GM18502 (cell line): ENCODE results near the gene FMO5.
A peak's percentile ranks its signal among the peaks of the same experiment; 100 is the strongest.

Experiments used
- ATAC-seq: cut with Tn5 transposase; IDR thresholded peaks from one replicate; pipeline ENCODE4 v1.9.1; 2021; ENCODE audit warnings: mild to moderate bottlenecking; ENCODE audit not compliant: unreplicated experiment, poor library complexity

The FMO5 gene

DNA sequence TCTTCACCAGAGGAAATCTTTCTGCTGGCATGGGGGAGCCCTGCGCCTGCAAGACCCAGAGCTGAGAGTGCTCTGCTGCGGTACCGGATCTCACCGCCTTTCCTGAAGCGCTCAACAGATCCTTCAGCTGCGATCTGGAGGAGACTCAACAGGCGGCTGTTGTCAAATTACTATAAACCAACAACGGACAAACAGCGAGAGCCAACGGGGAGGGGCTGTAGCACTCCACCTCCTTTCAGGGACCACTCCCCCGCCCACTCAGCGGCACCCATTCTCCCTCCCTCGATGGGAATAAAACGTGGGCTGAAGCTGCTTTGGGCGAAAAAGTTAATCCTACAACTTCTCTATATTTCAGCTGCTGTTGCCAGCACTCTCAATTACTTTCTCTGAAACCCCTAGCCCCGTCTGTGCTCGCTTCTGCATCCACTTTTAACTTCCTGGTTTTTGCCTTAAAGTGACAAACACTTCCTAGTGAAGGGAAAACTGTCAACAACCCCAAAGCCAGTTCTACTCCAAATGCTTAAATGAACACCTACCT, at the start of gene FMO5:
FMO5 (minus strand) TSS at position 147 of the 538 bp plus-strand sequence. CDS start 310 bp downstream, outside the sequence.
- ATAC-seq, result peak; percentile 77

DNA sequence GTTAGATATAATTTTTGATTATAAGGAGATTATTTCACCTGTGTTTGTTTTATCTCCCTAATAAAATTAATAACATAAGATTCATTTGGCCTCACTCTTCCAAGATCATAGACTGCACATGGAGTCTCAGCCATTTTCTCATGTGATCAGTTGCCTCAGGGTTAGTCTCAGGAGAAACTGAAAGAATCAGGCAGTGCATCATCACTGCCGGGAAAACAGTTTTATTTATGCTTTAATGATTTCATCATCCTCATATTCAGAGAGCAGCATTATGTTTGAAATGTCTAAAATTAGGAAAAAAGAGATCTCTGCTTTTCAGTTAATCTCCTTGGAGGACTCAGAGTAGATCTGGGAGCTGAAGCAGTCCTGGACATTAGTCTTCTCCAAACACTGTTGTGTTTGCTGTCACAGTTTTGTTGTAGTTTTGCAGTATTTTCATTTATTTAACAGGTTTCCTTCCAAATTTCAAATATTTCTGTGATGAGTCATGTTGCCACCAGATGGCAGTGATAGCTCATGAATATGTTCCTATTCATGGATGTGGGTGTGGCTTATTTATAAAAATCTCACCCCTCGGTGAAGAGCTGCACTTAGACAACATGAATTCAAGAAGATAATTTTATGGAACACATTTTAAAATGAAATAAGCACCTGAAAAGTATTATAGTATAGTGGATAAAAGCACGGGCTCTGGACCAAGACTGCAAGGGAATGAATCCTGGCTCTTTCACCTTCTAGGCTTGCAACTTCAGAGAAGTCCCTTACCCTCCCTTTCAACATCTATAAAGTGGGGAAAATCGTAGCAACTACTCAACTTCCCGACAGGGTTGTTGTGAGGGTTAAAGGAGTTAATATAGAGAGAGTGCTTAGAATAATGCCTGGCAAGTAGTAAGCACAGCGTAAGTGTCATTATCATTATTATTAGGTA, 48.5 kb upstream of the FMO5 start:
- no peak for ATAC-seq

DNA sequence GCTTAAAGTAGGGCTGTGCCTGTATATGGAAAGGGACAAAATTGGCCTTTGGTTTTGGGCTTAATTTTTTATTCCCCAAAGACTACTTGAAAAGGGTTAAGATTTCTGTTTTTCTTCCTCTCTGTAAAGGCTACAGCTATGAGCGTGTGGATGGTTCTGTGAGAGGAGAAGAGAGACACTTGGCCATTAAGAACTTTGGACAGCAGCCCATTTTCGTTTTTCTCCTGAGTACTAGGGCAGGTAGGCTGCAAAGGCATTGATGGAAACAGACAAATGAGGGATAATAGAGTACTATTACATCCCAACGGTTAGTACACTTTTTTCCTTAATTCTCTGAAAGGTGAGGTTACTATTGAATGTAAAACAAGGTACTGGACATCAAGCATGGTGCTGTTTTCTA, 46.9 kb upstream of the FMO5 start:
- no peak for ATAC-seq

DNA sequence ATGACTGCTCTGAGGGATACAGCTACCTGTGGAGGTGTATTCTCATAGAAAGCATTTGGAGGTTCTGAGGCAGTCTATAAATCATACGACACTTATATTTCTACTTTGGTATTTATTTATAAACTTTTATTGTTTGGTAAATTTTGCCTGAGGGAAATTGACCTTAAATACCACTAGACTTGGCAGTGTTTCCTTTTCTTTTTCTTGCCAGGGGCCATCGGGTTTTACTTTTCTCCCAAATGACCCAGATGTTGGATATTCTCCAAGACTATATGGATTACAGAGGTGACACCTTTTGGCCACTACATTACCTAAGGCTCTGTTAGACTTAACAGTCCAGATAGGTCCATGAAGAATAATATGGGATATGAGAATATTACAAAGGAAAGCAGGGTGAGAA, 45.6 kb upstream of the FMO5 start:
- ATAC-seq, result no peak

DNA sequence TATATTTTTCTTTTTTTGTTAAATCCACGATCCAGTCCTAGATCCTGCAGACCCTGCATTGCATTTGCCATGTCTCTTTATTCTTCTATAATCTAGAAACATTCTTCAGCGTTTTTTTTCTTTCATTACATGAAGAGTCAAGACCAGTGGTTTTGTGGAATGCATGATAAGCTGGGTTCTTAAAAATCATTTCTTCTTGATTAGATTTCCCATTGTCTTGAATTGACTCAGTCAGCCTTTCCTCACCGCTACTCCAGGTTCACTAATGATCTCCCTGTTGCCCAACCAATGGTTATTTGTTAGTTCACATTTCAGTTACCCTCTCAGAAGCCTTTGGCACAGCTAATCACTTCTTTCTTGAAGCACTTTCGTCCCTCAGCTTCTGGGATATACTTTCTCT, 42.6 kb upstream of the FMO5 start:
- no peak for ATAC-seq

- ATAC-seq, result no peak
Measured at GRCh38 chr1:147266381-147266780, 41.2 kb upstream of the FMO5 start.

- ATAC-seq, result no peak
Measured at GRCh38 chr1:147264158-147264768, 39.1 kb upstream of the FMO5 start.

DNA sequence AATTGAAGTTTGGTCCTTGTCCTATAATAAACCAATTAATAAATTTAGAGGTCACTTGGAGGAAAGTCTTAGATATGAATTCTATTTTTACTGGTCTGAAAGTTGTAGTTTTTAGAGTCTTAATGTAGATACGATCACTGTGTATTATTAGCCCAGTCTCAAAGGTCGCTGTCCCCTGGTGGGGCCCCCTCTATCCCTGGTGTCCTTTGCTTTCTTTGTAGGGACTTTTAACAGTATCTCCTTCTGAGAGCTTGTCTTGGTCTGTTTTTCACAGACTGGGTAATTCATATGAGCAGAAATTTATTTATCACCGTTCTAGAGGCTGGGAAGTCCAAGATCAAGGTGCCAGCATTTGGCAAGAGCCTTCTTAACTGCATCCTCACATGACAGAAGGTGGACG, 35.8 kb upstream of the FMO5 start:
- no peak for ATAC-seq

GRCh38 chr1:147252540-147252939, 27.4 kb upstream of the FMO5 start:
- no peak for ATAC-seq

DNA sequence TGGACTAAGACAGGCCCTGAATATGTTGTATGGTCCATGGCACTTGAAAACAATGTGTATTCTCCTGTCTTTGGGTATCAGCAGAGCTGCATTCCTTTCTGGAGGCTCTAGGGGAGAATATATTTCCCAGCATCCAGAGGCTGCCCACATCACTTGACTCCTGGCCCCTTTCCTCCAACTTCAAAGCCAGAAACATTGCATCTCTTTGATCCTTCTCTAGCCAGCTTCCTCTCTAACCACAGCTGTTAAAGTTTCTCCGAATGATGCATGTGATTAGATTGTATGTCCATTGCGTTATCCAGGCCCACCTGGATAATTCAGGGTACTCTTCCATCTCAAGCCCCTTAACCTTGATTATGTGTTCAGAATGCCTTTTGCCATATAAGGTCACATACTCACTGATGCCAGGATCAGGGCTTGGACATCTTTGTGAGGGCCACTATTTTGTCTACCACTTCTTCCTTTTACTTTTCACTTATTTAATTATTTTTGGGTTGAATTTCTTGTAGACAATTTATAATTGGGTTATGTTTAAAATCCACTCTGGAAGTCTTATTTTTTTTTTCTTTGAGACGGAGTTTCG, 22.6 kb upstream of the FMO5 start:
- ATAC-seq, result no peak

GRCh38 chr1:147246910-147247655, 21.9 kb upstream of the FMO5 start:
- ATAC-seq, result no peak

- no peak for ATAC-seq
Measured at GRCh38 chr1:147246044-147246690, 21.0 kb upstream of the FMO5 start.

DNA sequence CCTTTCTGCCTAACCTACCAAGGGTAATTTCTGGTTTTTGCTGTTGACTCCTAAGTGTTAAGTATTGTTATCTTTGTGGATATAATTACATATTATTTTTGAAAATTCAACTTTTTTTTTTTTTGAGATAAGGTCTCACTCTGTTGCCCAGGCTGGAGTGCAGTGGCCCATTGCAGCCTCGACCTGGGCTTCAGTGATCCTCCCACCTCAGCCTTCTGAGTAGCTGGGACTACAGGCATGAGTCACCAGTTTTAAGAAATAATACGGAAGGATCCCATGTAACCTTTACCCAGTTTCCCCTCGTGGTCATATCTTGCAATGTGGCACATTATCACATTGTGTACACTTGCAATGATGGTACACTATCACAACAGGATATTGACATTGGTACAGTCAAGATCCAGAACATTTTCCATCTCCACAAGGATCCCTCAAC, 20.5 kb upstream of the FMO5 start:
- no peak for ATAC-seq

GRCh38 chr1:147245129-147245528, 20.0 kb upstream of the FMO5 start:
- ATAC-seq, result no peak

DNA sequence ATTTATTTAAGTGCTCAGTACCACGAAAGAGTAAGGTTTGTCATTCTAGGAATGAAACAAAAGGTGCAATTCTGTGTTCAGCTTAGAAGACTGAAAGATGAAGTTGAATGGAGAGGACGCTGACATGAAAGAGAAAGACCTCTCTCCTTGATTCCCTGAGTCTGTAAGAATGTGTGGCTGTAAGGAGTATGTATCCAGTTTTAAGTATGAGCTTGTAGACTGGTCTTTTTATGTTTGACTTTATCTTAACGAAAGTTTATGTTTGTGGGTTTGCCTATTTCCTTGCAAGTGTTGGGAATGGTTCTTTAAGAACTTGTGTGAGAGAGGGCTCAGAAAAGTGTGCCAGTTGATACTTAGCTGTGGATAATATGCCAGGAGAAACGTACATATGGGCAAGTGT, 18.7 kb upstream of the FMO5 start:
- ATAC-seq, result no peak

DNA sequence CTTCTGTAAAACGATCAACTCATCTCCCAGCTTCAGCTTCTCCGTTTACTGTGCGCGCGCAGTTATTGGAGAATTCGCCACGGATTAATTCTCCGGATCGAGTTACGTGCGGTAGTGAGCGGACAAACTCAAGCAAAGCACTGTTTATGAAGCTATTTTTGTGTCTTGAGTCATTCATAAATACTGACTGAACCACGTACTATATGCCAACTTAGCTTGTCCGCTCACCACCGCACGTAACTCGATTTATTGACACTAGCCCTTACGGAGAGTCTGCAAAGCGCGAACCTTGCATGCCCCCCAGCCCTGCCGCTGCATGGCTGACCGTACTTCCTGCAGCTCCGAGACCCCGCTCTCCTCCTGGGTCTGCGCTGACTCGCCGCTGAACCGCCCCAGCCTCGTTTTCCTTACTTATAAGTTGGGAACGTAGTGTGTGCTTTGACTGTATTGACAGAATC, 18.1 kb upstream of the FMO5 start:
- ATAC-seq, result peak; percentile 19

- peak; percentile 90 for ATAC-seq
Measured at GRCh38 chr1:147242449-147243227, 17.5 kb upstream of the FMO5 start, which contains the start of gene CHD1L. TSS of gene CHD1L (plus strand) at chr1:147242684. CDS start at chr1:147242704, 20 bp downstream.

GRCh38 chr1:147241934-147242448, 16.9 kb upstream of the FMO5 start:
- ATAC-seq, result no peak
